Measurements from ENCODE around the gene MFAP1. TPM values are rescaled to one million over a fixed set of nuclear protein-coding genes. Genes with fewer than 3 reads are reported as not detected.
A peak's percentile ranks its signal among the peaks of the same experiment; 100 is the strongest.

The MFAP1 gene
- total and polyA plus RNA-seq, 3 donors from 2014 or later: 22.5 to 29.2 (median 28.6) TPM

GRCh38 chr15:43789409-43789808 is 35.1 kb downstream of the MFAP1 start:
- 88 to 91% methylated on average over 3 of the region's 3 CpGs for WGBS, 2 donors

GRCh38 chr15:43779016-43779415 is 45.5 kb downstream of the MFAP1 start:
- Histone ChIP-seq H3K4me1 (peaks cover 17% of the 10 kb centered on the region), H3K36me3 (ENCODE audit: low read depth, missing control alignments) (no peaks in the 10 kb centered on the region), H3K27me3 (no peaks in the 10 kb centered on the region), H3K27ac (no peak overlapping the region), H3K9me3 (no peaks in the 10 kb centered on the region), H3K4me3 (no peak overlapping the region)
- TF ChIP-seq, protein P1, sequence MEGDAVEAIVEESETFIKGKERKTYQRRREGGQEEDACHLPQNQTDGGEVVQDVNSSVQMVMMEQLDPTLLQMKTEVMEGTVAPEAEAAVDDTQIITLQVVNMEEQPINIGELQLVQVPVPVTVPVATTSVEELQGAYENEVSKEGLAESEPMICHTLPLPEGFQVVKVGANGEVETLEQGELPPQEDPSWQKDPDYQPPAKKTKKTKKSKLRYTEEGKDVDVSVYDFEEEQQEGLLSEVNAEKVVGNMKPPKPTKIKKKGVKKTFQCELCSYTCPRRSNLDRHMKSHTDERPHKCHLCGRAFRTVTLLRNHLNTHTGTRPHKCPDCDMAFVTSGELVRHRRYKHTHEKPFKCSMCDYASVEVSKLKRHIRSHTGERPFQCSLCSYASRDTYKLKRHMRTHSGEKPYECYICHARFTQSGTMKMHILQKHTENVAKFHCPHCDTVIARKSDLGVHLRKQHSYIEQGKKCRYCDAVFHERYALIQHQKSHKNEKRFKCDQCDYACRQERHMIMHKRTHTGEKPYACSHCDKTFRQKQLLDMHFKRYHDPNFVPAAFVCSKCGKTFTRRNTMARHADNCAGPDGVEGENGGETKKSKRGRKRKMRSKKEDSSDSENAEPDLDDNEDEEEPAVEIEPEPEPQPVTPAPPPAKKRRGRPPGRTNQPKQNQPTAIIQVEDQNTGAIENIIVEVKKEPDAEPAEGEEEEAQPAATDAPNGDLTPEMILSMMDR (IDR thresholded peaks at IDR 0.05): no peak
- TF ChIP-seq POLR2A (IDR thresholded peaks at IDR 0.05): no peak
- intact Hi-C loops (cut with DNase I; ENCODE audit: low total_unique reads): no loop called here
- 89% methylated on average over 1 of the region's 1 CpG for WGBS, 2 donors
- no peak for DNase-seq

More at GRCh38 chr15:43789409-43789808, 35.1 kb downstream of the MFAP1 start:
- no peak for DNase-seq
- intact Hi-C loops (cut with DNase I; ENCODE audit: low total_unique reads): no loop called here
- H3K36me3 ChIP-seq (ENCODE audit: low read depth, missing control alignments): no peaks in the 10 kb centered on the region
- no peak overlapping the region for H3K27ac ChIP-seq
- TF ChIP-seq POLR2A (IDR thresholded peaks at IDR 0.05): no peak
- TF ChIP-seq, protein P1 (IDR thresholded peaks at IDR 0.05): no peak
- H3K9me3 ChIP-seq: no peaks in the 10 kb centered on the region
- H3K4me3 ChIP-seq: no peak overlapping the region
- H3K27me3 ChIP-seq: no peaks in the 10 kb centered on the region
- peaks cover 16% of the 10 kb centered on the region for H3K4me1 ChIP-seq

- peak overlapping the region; percentile 64 to 78 for H3K4me3 ChIP-seq
- no peaks in the 10 kb centered on the region for H3K27me3 ChIP-seq
- intact Hi-C loops (cut with DNase I; ENCODE audit: low total_unique reads): no loop called here
- TF ChIP-seq POLR2A (IDR thresholded peaks at IDR 0.05): no peak
- TF ChIP-seq, protein P1 (IDR thresholded peaks at IDR 0.05): peak; percentile 71 to 88 (median 74)
- peak; percentile 89 for DNase-seq
- peaks cover 17% of the 10 kb centered on the region for H3K4me1 ChIP-seq
- H3K27ac ChIP-seq: peak overlapping the region; percentile 92 to 93
- WGBS, 2 donors: 2 to 4% methylated on average over 11 to 31 of the region's 31 CpGs
- no peaks in the 10 kb centered on the region for H3K9me3 ChIP-seq
- no peaks in the 10 kb centered on the region for H3K36me3 ChIP-seq (ENCODE audit: low read depth, missing control alignments)
These were observed 47.1 kb downstream of the MFAP1 start for GRCh38 chr15:43777267-43777914.

GRCh38 chr15:43776718-43777266 is 47.7 kb downstream of the MFAP1 start, which contains the start of gene ELL3:
Gene ELL3, minus strand, starts transcription at chr15:43776966. Its CDS starts 65 bp downstream, at chr15:43776901.
- intact Hi-C loops (cut with DNase I; ENCODE audit: low total_unique reads): no loop called here
- TF ChIP-seq, protein P1 (IDR thresholded peaks at IDR 0.05): no peak
- no peak for TF ChIP-seq POLR2A (IDR thresholded peaks at IDR 0.05)
- Histone ChIP-seq H3K4me3 (peak within 1 kb of the TSS; percentile 64 to 78), H3K36me3 (ENCODE audit: low read depth, missing control alignments) (no peaks in the 10 kb centered on the region), H3K4me1 (peaks cover 17% of the 10 kb centered on the region), H3K27ac (peak within 1 kb of the TSS; percentile 92 to 93), H3K9me3 (no peaks in the 10 kb centered on the region), H3K27me3 (no peaks in the 10 kb centered on the region)
- WGBS, 2 donors: 4% methylated on average over 37 of the region's 41 CpGs; no CpG with 5 or more reads in 1 of the 2 donors
- peak; percentile 78 for DNase-seq
